Astrocyte (in vitro differentiated cells and primary cell): ENCODE results near the gene ANKRD63.

ENCODE experiments used
- CTCF ChIP-seq: IDR thresholded peaks from 2 replicates; pipeline ENCODE4 v1.5.1; 2011; ENCODE audit warnings: low read depth, mild to moderate bottlenecking, inconsistent platforms, low read length, moderate library complexity; ENCODE audit not compliant: insufficient read depth
- EZH2 ChIP-seq: IDR thresholded peaks from 2 replicates; pipeline ENCODE4 v1.6.1; 2012; ENCODE audit warnings: mild to moderate bottlenecking, low read length, inconsistent platforms; ENCODE audit not compliant: insufficient read depth

GRCh38 chr15:40239404-40239692 is 43.5 kb downstream of the ANKRD63 start:
- TF ChIP-seq CTCF (no peak), EZH2 (no peak)
